Chondrocyte (in vitro differentiated cells): ENCODE results near the gene TESK2. TPM values are rescaled to one million over a fixed set of nuclear protein-coding genes. Genes with fewer than 3 reads are reported as not detected.

Experiments
- DNase-seq: peaks from one replicate; pipeline ENCODE4 v3.0.0; 2021; ENCODE audit warnings: mixed read lengths, low spot score
- H3K27ac Mint-ChIP-seq: one replicate; pipeline ENCODE4 v1.8.0; 2021; ENCODE audit warnings: mild to moderate bottlenecking, moderate library complexity, mixed read lengths; ENCODE audit not compliant: unreplicated experiment
- H3K27me3 Mint-ChIP-seq: 2 replicates; pipeline ENCODE4 v1.8.0; 2021; ENCODE audit warnings: low read depth, mixed read lengths
- H3K36me3 Mint-ChIP-seq: 2 replicates; pipeline ENCODE4 v1.8.0; 2021; ENCODE audit warnings: low read depth, mixed read lengths
- H3K4me1 Mint-ChIP-seq: 2 replicates; pipeline ENCODE4 v1.8.0; 2021; ENCODE audit warnings: low read depth, mild to moderate bottlenecking, mixed read lengths
- H3K4me3 Mint-ChIP-seq: one replicate; pipeline ENCODE4 v1.8.0; 2021; ENCODE audit warnings: mild to moderate bottlenecking, moderate library complexity, mixed read lengths; ENCODE audit not compliant: unreplicated experiment
- H3K9me3 Mint-ChIP-seq: 2 replicates; pipeline ENCODE4 v1.8.0; 2021; ENCODE audit warnings: low read depth, mixed read lengths
- total RNA-seq: library from RNA; stranded (reverse); gene quantifications from 3 replicates; pipeline ENCODE4 v1.2.1, GENCODE V29; 2021
- TF ChIP-seq, protein P1 (sequence below): fragments of 200-600 bp; sonication (generic); IDR thresholded peaks from 2 replicates; pipeline ENCODE4 v1.5.0; 2021; ENCODE audit warnings: antibody characterized with exemption, mild to moderate bottlenecking, moderate library complexity

TESK2 gene
- total RNA-seq, 1 donor from 2014 or later = 1.6 TPM

- Mint-ChIP-seq H3K4me3 (peak overlapping the region; percentile 100), H3K9me3 (no peaks in the 10 kb centered on the region), H3K4me1 (peaks cover 26% of the 10 kb centered on the region), H3K36me3 (peaks cover 5% of the 10 kb centered on the region), H3K27me3 (no peaks in the 10 kb centered on the region), H3K27ac (peak overlapping the region; percentile 100)
- TF ChIP-seq, protein P1, sequence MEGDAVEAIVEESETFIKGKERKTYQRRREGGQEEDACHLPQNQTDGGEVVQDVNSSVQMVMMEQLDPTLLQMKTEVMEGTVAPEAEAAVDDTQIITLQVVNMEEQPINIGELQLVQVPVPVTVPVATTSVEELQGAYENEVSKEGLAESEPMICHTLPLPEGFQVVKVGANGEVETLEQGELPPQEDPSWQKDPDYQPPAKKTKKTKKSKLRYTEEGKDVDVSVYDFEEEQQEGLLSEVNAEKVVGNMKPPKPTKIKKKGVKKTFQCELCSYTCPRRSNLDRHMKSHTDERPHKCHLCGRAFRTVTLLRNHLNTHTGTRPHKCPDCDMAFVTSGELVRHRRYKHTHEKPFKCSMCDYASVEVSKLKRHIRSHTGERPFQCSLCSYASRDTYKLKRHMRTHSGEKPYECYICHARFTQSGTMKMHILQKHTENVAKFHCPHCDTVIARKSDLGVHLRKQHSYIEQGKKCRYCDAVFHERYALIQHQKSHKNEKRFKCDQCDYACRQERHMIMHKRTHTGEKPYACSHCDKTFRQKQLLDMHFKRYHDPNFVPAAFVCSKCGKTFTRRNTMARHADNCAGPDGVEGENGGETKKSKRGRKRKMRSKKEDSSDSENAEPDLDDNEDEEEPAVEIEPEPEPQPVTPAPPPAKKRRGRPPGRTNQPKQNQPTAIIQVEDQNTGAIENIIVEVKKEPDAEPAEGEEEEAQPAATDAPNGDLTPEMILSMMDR = no peak
- DNase-seq = no peak
These were observed 150.0 kb downstream of the TESK2 start for GRCh38 chr1:45340816-45341466.

- TF ChIP-seq, protein P1 = peak; percentile 27
- Mint-ChIP-seq H3K36me3 (peaks cover 2% of the 10 kb centered on the region), H3K27me3 (no peaks in the 10 kb centered on the region), H3K4me1 (peaks cover 26% of the 10 kb centered on the region), H3K9me3 (no peaks in the 10 kb centered on the region), H3K27ac (peak within 1 kb of the TSS; percentile 100), H3K4me3 (peak within 1 kb of the TSS; percentile 100)
- peak; percentile 98 for DNase-seq
These were observed 151.0 kb downstream of the TESK2 start, which contains the start of the genes MUTYH and TOE1 for GRCh38 chr1:45339789-45340558. Gene MUTYH, minus strand, starts transcription at chr1:45340440. Its CDS starts 5,935 bp downstream, at chr1:45334505. Gene TOE1, plus strand, starts transcription at chr1:45340170. Its CDS starts 83 bp downstream, at chr1:45340253.

DNA sequence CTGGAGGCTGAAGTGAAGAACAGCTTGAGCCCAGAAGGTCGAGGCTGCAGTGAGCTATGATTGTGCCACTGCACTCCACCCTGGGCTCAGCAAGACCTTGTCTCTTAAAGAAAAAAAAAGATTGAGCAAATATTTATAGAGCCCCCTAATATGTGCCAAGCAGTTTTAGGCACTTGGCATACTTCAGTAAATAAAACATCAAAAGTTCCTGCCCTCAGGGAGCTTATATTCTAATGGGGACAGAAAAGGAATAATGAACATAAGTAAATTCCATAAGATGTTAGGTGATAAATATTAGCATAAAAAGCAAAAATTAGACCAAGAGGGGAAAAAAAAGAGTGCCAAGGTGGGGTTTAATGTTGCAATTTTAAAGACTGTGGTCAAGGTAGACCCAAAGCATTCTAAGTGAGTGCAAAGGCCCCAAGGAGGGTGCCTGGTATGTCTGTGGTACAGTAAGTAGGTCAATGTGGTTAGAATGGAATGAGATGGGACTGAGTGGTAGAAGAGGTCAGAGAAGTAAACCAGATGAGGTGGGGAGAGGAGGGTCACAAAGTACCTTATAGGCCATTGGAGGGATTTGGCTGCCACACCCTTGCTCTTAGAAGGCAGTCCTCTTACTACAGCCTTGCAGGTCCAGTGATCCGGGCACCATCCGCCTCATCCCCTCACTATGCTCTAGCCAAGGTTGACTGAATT is 153.2 kb downstream of the TESK2 start:
- H3K4me1 Mint-ChIP-seq = peaks cover 26% of the 10 kb centered on the region

GRCh38 chr1:45335855-45336324 is 155.1 kb downstream of the TESK2 start:
- peaks cover 16% of the 10 kb centered on the region for H3K4me1 Mint-ChIP-seq
- peaks cover 3% of the 10 kb centered on the region for H3K36me3 Mint-ChIP-seq
- H3K27me3 Mint-ChIP-seq = no peaks in the 10 kb centered on the region
- H3K27ac Mint-ChIP-seq = no peak overlapping the region
- H3K4me3 Mint-ChIP-seq = no peak overlapping the region
- TF ChIP-seq, protein P1 = no peak
- H3K9me3 Mint-ChIP-seq = no peaks in the 10 kb centered on the region
- DNase-seq = no peak

More for the DNA sequence above, 153.2 kb downstream of the TESK2 start:
- Mint-ChIP-seq H3K27ac (no peak overlapping the region), H3K36me3 (no peaks in the 10 kb centered on the region), H3K9me3 (no peaks in the 10 kb centered on the region), H3K4me3 (no peak overlapping the region), H3K27me3 (no peaks in the 10 kb centered on the region)
- no peak for DNase-seq
- TF ChIP-seq, protein P1 = no peak
